Epidermal melanocyte (primary cell): ENCODE measurements around the gene ARHGEF17.

ENCODE experiments used
- DNase-seq: peaks from one replicate; pipeline ENCODE4 v3.0.0; 2011; ENCODE audit warnings: low spot score; ENCODE audit not compliant: insufficient read length

Gene ARHGEF17

DNA sequence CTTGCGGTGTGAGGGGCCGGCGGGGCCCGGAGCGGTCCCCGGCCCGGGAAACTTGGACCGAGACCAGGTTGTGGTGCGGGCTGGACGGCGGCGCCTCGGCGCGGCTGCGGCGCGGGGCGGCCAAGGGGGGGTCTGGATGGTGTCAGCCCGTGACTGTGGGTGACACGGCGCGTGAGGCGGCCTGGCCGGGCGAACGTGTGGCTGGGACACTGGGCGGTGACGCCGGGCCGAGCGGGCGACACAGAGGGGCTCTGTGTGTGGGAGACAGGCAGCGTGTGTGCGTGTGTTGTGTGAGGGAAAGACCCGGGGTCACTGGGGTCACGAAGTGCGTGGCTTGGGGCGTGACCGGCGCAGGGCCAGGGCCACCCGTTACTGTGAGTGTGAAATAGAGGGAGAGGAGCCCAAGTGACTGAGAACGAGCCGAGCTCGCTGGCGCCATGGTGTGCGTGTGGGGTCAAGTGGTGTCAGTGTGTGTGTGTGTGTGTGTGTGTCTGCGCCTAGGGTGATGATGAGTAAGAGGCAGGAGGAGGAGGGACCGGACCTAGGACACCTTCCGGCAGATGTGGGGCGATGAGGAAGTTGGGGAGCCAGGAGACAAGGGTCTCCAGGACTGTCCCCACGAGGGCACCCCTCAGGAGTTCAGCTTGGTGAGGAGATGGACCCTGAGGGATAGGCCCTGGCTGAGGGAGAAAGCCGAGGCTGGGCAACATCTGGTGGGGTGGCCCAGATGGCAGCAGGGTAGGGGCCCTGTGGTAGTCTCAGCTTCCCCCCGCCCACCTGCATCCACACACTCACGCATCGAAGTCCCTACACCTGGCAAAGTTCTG lies 68.9 kb downstream of the ARHGEF17 start:
- DNase-seq, result no peak

GRCh38 chr11:73379189-73379880 lies 71.3 kb downstream of the ARHGEF17 start:
- DNase-seq, result no peak

DNA sequence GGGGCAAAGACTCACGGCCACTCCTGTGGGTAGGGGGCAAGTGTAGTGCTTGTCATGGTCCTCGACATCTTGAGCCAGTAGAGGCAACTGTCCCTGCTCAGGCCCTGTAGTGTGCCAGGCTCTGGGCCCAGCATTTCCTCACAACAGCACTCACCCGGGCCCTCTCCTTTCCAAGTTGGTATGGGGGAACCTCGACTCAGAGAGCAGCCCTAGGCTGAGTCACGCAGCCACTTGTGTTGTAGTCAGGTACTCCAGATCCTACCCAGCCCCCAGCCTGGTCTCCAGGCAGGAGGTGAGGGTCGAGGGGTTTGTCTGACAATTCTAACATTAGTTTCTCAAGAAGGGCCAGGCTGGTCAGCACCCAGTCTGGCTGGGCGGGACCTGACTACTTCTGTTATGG lies 72.3 kb downstream of the ARHGEF17 start:
- DNase-seq, result no peak

- no peak for DNase-seq
Measured at GRCh38 chr11:73380897-73381410, 72.9 kb downstream of the ARHGEF17 start.

- DNase-seq, result no peak
Measured at GRCh38 chr11:73381589-73381988, 73.5 kb downstream of the ARHGEF17 start.

DNA sequence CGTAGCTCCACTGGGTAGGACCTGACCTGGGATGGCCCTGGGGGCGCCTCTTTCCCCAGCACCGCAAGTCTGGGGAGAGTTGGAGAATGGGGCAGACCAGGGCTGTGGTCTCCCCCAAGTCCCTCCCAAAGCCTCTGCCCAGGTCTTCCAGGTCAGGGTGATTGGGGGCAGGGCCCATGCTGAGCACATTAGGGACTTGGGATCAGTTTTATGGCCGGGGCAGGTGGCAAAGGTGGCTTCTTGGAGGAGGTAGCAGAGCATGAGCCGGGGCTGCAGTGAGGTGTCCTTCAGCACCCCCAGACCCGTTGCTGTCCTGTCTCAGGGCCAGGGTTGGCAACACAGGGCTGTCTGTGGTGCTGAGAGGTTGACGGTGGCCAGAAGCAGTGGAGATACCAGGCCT lies 74.1 kb downstream of the ARHGEF17 start:
- no peak for DNase-seq

- DNase-seq, result no peak
Measured at GRCh38 chr11:73382747-73383146, 74.7 kb downstream of the ARHGEF17 start.

- DNase-seq, result no peak
Measured at GRCh38 chr11:73383249-73384124, 75.4 kb downstream of the ARHGEF17 start.

DNA sequence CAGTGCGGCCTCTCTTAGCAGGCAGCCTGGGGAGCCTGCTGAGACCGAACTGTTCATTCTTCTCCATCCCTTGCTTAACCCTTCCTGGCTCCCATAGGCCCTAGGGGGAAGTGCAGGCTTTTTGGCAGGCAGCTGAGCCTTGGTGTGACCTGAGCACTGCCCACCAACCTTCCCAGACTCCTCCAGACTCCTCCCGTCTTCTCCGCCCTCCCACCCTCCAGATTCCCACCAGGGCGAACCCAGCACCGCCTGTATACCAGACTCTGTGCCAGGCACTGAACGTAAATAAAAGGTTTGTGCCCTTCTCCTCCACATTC lies 76.0 kb downstream of the ARHGEF17 start:
- DNase-seq, result no peak

GRCh38 chr11:73384531-73384871 lies 76.4 kb downstream of the ARHGEF17 start:
- DNase-seq, result no peak

DNA sequence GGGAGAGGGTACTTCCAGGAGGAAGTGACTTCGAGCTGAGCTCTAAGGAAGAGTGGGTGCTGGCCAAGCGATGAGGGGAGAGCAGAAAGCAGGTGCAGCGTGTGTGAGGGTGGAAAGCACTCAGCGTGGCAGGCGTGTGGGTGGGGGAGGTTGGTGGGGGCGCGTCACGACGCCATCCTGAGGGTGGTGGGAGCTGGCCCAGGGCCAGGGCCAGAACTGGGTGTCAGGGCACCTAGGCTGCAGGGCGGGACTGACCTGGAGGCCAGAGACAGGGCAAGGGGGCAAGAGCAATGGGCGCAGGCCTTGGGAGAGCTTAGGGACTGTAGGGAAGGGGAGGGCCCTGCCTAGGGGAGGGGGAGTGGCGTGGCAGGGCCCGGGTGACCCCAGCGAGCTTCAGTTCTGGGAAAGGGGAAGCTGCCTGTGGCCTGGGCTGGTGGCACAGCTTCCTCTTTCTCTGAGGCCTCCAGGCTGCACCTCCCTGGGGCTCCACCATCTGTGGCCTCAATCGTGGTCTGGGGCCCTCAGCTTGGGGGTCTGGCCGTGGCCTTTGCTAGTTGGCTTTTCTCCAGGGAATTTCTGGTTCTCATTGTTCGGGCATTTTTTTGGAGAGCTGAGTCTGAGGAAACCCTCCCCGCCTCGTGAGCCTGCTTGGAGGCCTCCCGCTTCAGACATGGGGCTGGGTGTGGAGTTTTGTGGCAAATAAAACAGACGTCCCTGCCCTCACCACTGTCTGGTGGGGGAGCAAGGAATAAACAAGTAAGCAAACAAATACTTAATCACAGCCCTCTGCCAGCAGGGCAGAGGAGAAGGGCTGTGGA lies 77.0 kb downstream of the ARHGEF17 start:
- no peak for DNase-seq

DNA sequence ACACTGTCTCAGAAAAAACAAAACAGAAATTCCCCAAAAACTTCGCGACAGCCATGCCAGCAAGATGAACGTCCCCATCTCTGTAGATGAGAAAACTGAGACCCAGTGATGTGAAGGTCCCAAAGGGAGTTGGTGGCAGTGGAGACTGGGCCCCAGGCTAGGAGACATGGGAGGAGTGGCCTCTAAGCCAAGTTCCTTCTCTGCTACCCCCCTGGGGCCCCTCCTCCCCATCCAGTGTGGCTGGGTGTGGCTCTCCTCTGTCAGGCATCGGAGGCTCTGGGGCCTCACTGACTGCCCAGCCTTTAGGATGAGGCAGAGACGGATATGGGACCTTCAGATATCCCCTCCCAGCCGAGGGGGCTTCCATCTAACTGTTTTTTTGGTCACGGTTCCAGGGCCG lies 77.9 kb downstream of the ARHGEF17 start:
- DNase-seq, result no peak

DNA sequence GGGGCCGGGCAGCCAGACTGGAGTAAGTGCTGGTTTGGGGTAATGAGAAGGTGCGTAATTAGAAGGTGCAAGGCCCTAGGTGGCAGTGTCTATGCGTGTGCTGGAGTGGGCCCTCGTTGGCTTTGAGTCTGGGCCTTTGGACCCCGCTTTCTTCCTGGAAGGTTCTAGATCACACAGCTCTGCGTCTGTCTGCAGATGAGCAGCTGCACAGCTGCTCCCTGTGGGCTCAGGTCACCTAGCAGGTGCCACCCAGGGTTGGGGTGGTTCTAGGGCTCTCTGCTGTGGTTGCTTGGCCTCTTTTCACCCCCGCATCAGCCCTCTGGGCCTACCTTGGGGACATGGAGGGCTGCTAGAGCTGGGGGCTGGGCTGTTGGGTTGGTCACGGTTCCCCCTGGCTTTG lies 78.5 kb downstream of the ARHGEF17 start:
- DNase-seq, result no peak

DNA sequence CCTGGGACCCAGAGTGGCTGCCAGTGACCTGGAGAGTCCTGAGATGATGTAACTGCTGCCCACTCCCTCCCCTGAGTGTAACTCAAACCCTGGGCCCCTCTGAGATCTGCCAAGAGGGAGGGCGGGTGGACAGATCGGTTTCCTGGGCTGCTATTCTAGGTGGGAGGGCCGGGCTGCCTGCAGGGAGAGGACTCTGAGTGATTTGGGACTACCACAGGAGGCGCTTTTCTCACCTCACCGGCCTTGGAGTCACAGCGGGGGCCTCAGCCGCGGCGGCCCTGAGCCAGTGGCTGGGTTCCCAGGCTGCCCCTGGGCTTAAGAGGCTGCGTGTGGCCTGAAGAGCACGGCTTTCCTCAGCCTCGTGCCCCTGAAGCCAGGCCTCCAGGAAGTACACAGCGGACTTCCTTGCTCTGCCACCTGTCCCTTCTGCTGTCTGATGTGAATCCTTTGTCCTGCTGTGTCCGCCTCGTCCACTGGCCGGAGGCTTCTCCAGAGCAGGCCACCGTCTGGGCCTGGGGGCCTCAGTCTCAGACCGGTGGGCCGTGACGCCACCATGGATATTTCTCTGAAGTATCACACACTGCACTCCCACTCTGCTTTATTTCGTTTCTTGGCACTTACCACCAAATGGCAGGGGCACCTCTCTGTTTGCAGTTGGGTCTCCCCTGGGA lies 79.7 kb downstream of the ARHGEF17 start:
- no peak for DNase-seq

DNA sequence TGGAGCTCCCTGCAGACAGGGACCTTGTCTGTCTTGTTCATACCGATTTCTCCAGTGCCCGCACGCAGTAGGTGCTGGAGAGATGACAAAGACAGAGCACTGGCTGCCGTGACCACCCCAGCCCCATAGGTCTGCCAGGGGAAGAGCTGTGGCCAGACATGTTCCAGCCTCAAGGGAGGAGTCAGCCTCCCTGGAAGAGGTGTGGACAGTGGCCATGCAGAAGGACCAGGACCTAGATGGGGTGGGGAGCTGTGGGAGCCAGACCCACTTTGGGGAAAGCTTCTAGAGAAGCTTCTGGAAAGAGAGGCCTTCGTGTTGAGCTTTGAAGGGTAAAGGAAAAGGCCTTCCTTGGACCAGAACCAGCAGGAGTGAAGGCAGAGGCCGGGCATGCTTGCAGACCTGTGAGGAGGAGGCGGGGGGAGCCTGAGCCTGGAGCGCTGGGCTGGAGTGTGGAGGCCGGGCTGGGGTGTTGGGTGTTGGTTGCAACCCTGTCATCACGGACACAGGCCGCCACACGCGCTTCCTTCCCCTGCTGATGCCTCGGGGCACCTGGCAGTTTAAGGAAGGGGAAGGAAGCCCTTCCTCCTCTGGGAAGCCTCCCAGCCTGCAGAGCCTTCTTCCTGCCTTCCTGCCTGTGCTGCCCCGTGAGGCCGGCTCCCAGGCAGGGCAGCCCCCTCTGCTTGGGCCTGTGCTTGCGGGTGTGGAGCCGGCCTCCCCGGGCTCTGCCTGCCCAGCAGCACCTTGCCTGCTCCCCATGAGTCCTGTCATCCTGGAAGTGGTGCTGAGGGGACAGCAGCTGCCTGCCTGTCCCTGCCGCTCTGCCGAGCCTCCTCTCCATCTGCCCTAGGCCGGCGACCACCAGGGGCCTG lies 80.4 kb downstream of the ARHGEF17 start:
- no peak for DNase-seq

DNA sequence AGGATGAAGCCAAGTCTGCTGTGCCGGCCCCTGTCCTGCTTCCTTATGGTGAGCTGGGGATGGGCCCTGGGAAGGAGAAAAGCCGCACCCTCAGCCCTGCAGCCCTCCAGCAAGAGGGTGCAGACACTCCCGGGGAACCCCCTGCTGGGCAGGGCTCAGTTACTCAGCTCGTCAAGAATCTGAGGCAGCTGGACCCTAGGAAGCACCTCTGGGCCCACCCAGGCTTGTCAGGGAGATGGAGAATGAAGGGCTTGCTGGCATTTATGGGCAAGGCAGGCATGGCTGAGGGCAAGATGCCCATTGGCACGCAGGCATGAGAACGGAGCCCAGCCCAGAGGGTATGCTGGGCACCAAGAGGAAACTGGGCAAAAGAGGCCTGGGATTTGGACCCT lies 81.1 kb downstream of the ARHGEF17 start:
- no peak for DNase-seq

- DNase-seq, result no peak
Measured at GRCh38 chr11:73389916-73390315, 81.8 kb downstream of the ARHGEF17 start.

GRCh38 chr11:73390601-73391565 lies 82.8 kb downstream of the ARHGEF17 start:
- no peak for DNase-seq
